Measurements from ENCODE around the gene SCFD2. TPM values are rescaled to one million over a fixed set of nuclear protein-coding genes. Genes with fewer than 3 reads are reported as not detected.

The SCFD2 gene
- total and polyA plus RNA-seq, 10 of the 15 experiments (the other 5 are each of a cell fraction or from before 2014, with no cell fraction given): 4.8 to 37.6 (median 24.9) TPM

GRCh38 chr4:53235547-53235946 is 130.3 kb downstream of the SCFD2 start (continued):
- TF ChIP-seq MEF2A (IDR thresholded peaks at IDR 0.05; ENCODE audit: insufficient read depth, low read depth, low read length): 0 out of 2 replicates have a peak, but pooled peaks have one; percentile 35
- no peak for TF ChIP-seq BCL3 (IDR thresholded peaks at IDR 0.05; ENCODE audit: borderline replicate concordance, insufficient read depth, low read depth, low read length, poor library complexity, severe bottlenecking)
- no peak for TF ChIP-seq MEF2B (IDR thresholded peaks at IDR 0.05; ENCODE audit: partially characterized antibody, poor library complexity, severe bottlenecking)
- peak in 1 of 2 experiments; percentile 52; a peak in 1 of 4 replicates for TF ChIP-seq ETV6 (conservative IDR thresholded peaks at IDR 0.05 in 1 of 2, IDR thresholded peaks at IDR 0.05 in 1 of 2; ENCODE audit: borderline replicate concordance in 1 of 2, low read depth in 1 of 2)
- no peak for TF ChIP-seq EZH2 (IDR thresholded peaks at IDR 0.05; ENCODE audit: borderline replicate concordance, control insufficient read depth, low read depth, low read length)
- TF ChIP-seq NFYB (IDR thresholded peaks at IDR 0.05; ENCODE audit: insufficient read depth, low read depth, low read length): no peak
- TF ChIP-seq ZBED1 (IDR thresholded peaks at IDR 0.05; ENCODE audit: borderline replicate concordance): no peak
- 0 out of 2 replicates have a peak, but pooled peaks have one; percentile 42 for TF ChIP-seq DPF2 (IDR thresholded peaks at IDR 0.05)
- no peak for TF ChIP-seq SREBF2 (IDR thresholded peaks at IDR 0.05; ENCODE audit: low read length)
- TF ChIP-seq POLR2AphosphoS5 (IDR thresholded peaks at IDR 0.05; ENCODE audit: low read length): no peak
- peak in 1 of 2 experiments; percentile 73; a peak in 1 of 4 replicates for TF ChIP-seq EP300 (IDR thresholded peaks at IDR 0.05; ENCODE audit: borderline replicate concordance in 1 of 2, control insufficient read depth in 1 of 2, low read depth in 2 of 2, low read length in 2 of 2)
- peak; percentile 68 for TF ChIP-seq MLLT1 (IDR thresholded peaks at IDR 0.05)
- peak; percentile 71 for TF ChIP-seq BCL11A (IDR thresholded peaks at IDR 0.05; ENCODE audit: low read depth, low read length)
- no peak for TF ChIP-seq HSF1 (IDR thresholded peaks at IDR 0.05; ENCODE audit: low read depth, low read length)
- TF ChIP-seq CEBPZ (IDR thresholded peaks at IDR 0.05; ENCODE audit: low read depth, low read length): no peak
- no peak for TF ChIP-seq ASH2L (IDR thresholded peaks at IDR 0.05; ENCODE audit: borderline replicate concordance, low read depth)
- TF ChIP-seq ATF7 (IDR thresholded peaks at IDR 0.05; ENCODE audit: low read depth): peak; percentile 71; the same call in 1 of the 2 replicates
- TF ChIP-seq ZZZ3 (IDR thresholded peaks at IDR 0.05; ENCODE audit: control insufficient read depth, insufficient read length, low read depth): no peak
- TF ChIP-seq ZNF622 (IDR thresholded peaks at IDR 0.05): no peak
- TF ChIP-seq CREB1 (IDR thresholded peaks at IDR 0.05; ENCODE audit: low read depth): 0 out of 2 replicates have a peak, but pooled peaks have one; percentile 39
- TF ChIP-seq RCOR1 (conservative IDR thresholded peaks at IDR 0.05; ENCODE audit: low read depth, low read length): no peak
- peak; percentile 76 for TF ChIP-seq JUNB (IDR thresholded peaks at IDR 0.05)
